HEK293 (cell line): Measurements from ENCODE around the gene GARIN5A.

Source experiments
- EGR2 ChIP-seq: fragments of 450-650 bp; formaldehyde crosslinking; IDR thresholded peaks from 2 replicates; pipeline ENCODE4 v1.5.1; 2016; ENCODE audit warnings: low read depth, missing biosample characterization, missing genetic modification characterization
- GLI2 ChIP-seq: fragments of 450-650 bp; formaldehyde crosslinking; IDR thresholded peaks from 2 replicates; pipeline ENCODE4; 2017; ENCODE audit warnings: missing biosample characterization, missing genetic modification characterization, low read depth, borderline replicate concordance
- GLIS1 ChIP-seq: fragments of 450-650 bp; formaldehyde crosslinking; IDR thresholded peaks from 2 replicates; pipeline ENCODE4 v1.5.1; 2016; ENCODE audit warnings: missing biosample characterization, missing genetic modification characterization
- MEIS1 ChIP-seq: sonication (generic); formaldehyde crosslinking; IDR thresholded peaks from 2 replicates; pipeline ENCODE4 v1.8.1; 2022; ENCODE audit warnings: missing genetic modification reagents, mild to moderate bottlenecking, borderline replicate concordance
- MZF1 ChIP-seq: fragments of 450-650 bp; formaldehyde crosslinking; IDR thresholded peaks from 2 replicates; pipeline ENCODE4 v1.5.1; 2017; ENCODE audit warnings: missing biosample characterization, missing genetic modification characterization, borderline replicate concordance
- PRDM6 ChIP-seq: fragments of 450-650 bp; formaldehyde crosslinking; IDR thresholded peaks from 2 replicates; pipeline ENCODE4 v1.5.1; 2017; ENCODE audit warnings: missing biosample characterization, missing genetic modification characterization
- RBAK ChIP-seq: fragments of 450-650 bp; formaldehyde crosslinking; IDR thresholded peaks from 2 replicates; pipeline ENCODE4 v1.5.1; 2016; ENCODE audit warnings: missing biosample characterization, missing genetic modification characterization
- SETDB1 ChIP-seq: IDR thresholded peaks from one replicate; pipeline ENCODE4 v1.6.1; 2017; ENCODE audit warnings: mild to moderate bottlenecking, low read length, moderate library complexity, mixed read lengths; ENCODE audit not compliant: insufficient read length
- ZBTB1 ChIP-seq: fragments of 450-650 bp; formaldehyde crosslinking; IDR thresholded peaks from 2 replicates; pipeline ENCODE4 v1.5.1; 2016; ENCODE audit warnings: missing biosample characterization, missing genetic modification characterization
- ZFHX2 ChIP-seq: fragments of 450-650 bp; formaldehyde crosslinking; conservative IDR thresholded peaks from 2 replicates; pipeline ENCODE4 v1.5.1; 2016; ENCODE audit warnings: missing biosample characterization, missing genetic modification characterization
- ZNF114 ChIP-seq: fragments of 450-650 bp; formaldehyde crosslinking; IDR thresholded peaks from 2 replicates; pipeline ENCODE4 v1.5.0; 2017; ENCODE audit warnings: missing biosample characterization, missing genetic modification characterization
- ZNF132 ChIP-seq: fragments of 450-650 bp; formaldehyde crosslinking; IDR thresholded peaks from 2 replicates; pipeline ENCODE4 v1.5.1; 2017; ENCODE audit warnings: missing biosample characterization, missing genetic modification characterization, borderline replicate concordance
- ZNF138 ChIP-seq: fragments of 450-650 bp; formaldehyde crosslinking; IDR thresholded peaks from 2 replicates; pipeline ENCODE4 v1.5.1; 2016; ENCODE audit warnings: missing biosample characterization, missing genetic modification characterization, borderline replicate concordance
- ZNF2 ChIP-seq: fragments of 450-650 bp; formaldehyde crosslinking; IDR thresholded peaks from 2 replicates; pipeline ENCODE4 v1.5.1; 2016; ENCODE audit warnings: missing biosample characterization, missing genetic modification characterization
- ZNF202 ChIP-seq: fragments of 450-650 bp; formaldehyde crosslinking; IDR thresholded peaks from 2 replicates; pipeline ENCODE4 v1.5.1; 2016; ENCODE audit warnings: missing biosample characterization, missing genetic modification characterization, borderline replicate concordance
- ZNF214 ChIP-seq: fragments of 450-650 bp; formaldehyde crosslinking; IDR thresholded peaks from 2 replicates; pipeline ENCODE4 v1.5.1; 2017; ENCODE audit warnings: missing biosample characterization, mild to moderate bottlenecking, missing genetic modification characterization, borderline replicate concordance
- ZNF266 ChIP-seq: fragments of 450-650 bp; formaldehyde crosslinking; IDR thresholded peaks from 2 replicates; pipeline ENCODE4 v1.5.1; 2016; ENCODE audit warnings: missing biosample characterization, missing genetic modification characterization, low read depth
- ZNF335 ChIP-seq: fragments of 450-650 bp; formaldehyde crosslinking; conservative IDR thresholded peaks from 2 replicates; pipeline ENCODE4 v1.5.1; 2016; ENCODE audit warnings: missing biosample characterization, missing genetic modification characterization
- ZNF366 ChIP-seq: fragments of 450-650 bp; formaldehyde crosslinking; conservative IDR thresholded peaks from 2 replicates; pipeline ENCODE4 v1.5.1; 2016; ENCODE audit warnings: missing biosample characterization, missing genetic modification characterization
- ZNF404 ChIP-seq: fragments of 450-650 bp; formaldehyde crosslinking; IDR thresholded peaks from 2 replicates; pipeline ENCODE4 v1.5.1; 2017; ENCODE audit warnings: missing biosample characterization, missing genetic modification characterization
- ZNF548 ChIP-seq: fragments of 450-650 bp; formaldehyde crosslinking; IDR thresholded peaks from 2 replicates; pipeline ENCODE4 v1.5.1; 2016; ENCODE audit warnings: missing biosample characterization, missing genetic modification characterization
- ZNF76 ChIP-seq: fragments of 450-650 bp; formaldehyde crosslinking; IDR thresholded peaks from 2 replicates; pipeline ENCODE4; 2016; ENCODE audit warnings: low read depth, missing biosample characterization, missing genetic modification characterization, borderline replicate concordance
- ZNF768 ChIP-seq: fragments of 450-650 bp; formaldehyde crosslinking; IDR thresholded peaks from 2 replicates; pipeline ENCODE4 v1.5.1; 2018; ENCODE audit warnings: missing biosample characterization, mild to moderate bottlenecking, missing genetic modification characterization
- ZNF792 ChIP-seq: fragments of 450-650 bp; formaldehyde crosslinking; IDR thresholded peaks from 2 replicates; pipeline ENCODE4 v1.5.1; 2016; ENCODE audit warnings: missing biosample characterization, missing genetic modification characterization
- ZSCAN23 ChIP-seq: fragments of 450-650 bp; formaldehyde crosslinking; IDR thresholded peaks from 2 replicates; pipeline ENCODE4 v1.5.1; 2016; ENCODE audit warnings: missing biosample characterization, missing genetic modification characterization
- ZSCAN30 ChIP-seq: fragments of 450-650 bp; IDR thresholded peaks from 2 replicates; pipeline ENCODE4 v1.5.1; 2018; ENCODE audit warnings: missing biosample characterization, mild to moderate bottlenecking, missing genetic modification characterization, moderate library complexity
- TF ChIP-seq, protein P1 (sequence below): fragments of 450-650 bp; formaldehyde crosslinking; IDR thresholded peaks from 2 replicates; pipeline ENCODE4 v1.5.1; 2016; ENCODE audit warnings: missing biosample characterization, missing genetic modification characterization
- TF ChIP-seq, protein P2 (sequence below): fragments of 450-650 bp; formaldehyde crosslinking; IDR thresholded peaks from 2 replicates; pipeline ENCODE4 v1.5.1; 2016; ENCODE audit warnings: missing biosample characterization, missing genetic modification characterization
- TF ChIP-seq, protein P3 (sequence below): fragments of 450-650 bp; formaldehyde crosslinking; IDR thresholded peaks from 2 replicates; pipeline ENCODE4 v1.5.1; 2016; ENCODE audit warnings: missing biosample characterization, missing genetic modification characterization
- TF ChIP-seq, protein P4 (sequence below): fragments of 450-650 bp; formaldehyde crosslinking; IDR thresholded peaks from 2 replicates; pipeline ENCODE4 v1.5.1; 2016; ENCODE audit warnings: missing biosample characterization, missing genetic modification characterization

Gene GARIN5A

DNA sequence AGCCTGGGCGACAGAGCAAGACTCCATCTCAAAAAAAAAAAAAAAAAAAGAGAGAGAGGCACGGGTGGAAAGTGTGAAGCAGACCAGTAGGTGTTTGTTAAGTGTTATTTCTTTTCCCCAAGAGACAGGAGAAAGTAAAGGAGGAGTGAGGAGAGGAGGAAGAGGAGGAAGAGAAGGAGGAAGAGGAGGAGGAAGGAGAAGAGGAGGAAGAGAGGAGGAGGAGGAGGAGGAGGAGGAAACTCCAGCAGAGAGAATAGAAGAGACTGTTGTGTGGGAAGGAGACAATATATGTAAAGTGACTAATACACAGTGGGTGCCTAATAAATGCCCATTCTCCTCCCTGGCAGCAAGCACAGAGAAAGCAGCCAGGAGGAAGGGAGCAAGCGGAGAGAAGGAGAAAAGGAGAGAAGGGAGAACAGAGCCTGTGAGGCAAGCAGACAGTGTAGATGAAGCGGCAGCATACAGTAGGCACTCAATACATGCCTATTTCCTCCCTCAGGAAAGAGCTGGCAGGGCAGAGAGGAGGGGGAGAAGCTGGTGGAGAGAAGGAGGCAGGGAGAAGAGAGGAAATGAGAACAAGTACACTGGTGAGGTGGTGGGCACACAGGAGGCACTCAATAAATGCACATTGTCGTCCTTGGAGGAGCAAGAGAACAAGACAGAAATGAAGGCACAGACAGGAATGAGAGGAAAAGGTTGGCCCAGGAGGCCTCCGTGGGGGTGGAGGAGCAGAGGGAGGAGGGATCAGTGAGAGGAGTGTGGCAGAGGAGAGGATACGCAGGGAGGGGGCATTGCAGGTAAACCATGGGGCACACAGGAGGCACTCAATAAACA lies 17.8 kb upstream of the GARIN5A start (continued):
- TF ChIP-seq ZFHX2 (tag by site-specific recombination) (peak; percentile 81), ZNF768 (no peak), ZNF2 (tag by site-specific recombination) (no peak), RBAK (tag by site-specific recombination) (no peak), ZNF404 (no peak), GLI2 (tag by site-specific recombination) (no peak), GLIS1 (tag by site-specific recombination) (no peak), ZNF792 (tag by site-specific recombination) (peak; percentile 98), ZSCAN30 (tag by site-specific recombination) (no peak), ZNF266 (tag by site-specific recombination) (no peak), ZNF335 (no peak), MEIS1 (CRISPR knock-in tag) (no peak), ZNF366 (tag by site-specific recombination) (peak; percentile 72), ZSCAN23 (no peak), ZNF138 (tag by site-specific recombination) (no peak), ZNF114 (tag by site-specific recombination) (no peak), ZNF548 (tag by site-specific recombination) (no peak), ZBTB1 (tag by site-specific recombination) (no peak), ZNF214 (tag by site-specific recombination) (no peak), ZNF76 (tag by site-specific recombination) (no peak), MZF1 (tag by site-specific recombination) (no peak), ZNF132 (no peak), EGR2 (tag by site-specific recombination) (peak; percentile 95), SETDB1 (no peak), PRDM6 (tag by site-specific recombination) (no peak), ZNF202 (tag by site-specific recombination) (no peak)
- TF ChIP-seq, protein P1, sequence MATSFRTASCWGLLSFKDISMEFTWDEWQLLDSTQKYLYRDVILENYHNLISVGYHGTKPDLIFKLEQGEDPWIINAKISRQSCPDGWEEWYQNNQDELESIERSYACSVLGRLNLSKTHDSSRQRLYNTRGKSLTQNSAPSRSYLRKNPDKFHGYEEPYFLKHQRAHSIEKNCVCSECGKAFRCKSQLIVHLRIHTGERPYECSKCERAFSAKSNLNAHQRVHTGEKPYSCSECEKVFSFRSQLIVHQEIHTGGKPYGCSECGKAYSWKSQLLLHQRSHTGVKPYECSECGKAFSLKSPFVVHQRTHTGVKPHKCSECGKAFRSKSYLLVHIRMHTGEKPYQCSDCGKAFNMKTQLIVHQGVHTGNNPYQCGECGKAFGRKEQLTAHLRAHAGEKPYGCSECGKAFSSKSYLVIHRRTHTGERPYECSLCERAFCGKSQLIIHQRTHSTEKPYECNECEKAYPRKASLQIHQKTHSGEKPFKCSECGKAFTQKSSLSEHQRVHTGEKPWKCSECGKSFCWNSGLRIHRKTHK (tag by site-specific recombination): no peak
- TF ChIP-seq, protein P2, sequence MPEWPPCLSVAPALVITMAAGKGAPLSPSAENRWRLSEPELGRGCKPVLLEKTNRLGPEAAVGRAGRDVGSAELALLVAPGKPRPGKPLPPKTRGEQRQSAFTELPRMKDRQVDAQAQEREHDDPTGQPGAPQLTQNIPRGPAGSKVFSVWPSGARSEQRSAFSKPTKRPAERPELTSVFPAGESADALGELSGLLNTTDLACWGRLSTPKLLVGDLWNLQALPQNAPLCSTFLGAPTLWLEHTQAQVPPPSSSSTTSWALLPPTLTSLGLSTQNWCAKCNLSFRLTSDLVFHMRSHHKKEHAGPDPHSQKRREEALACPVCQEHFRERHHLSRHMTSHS: no peak
- TF ChIP-seq, protein P3, sequence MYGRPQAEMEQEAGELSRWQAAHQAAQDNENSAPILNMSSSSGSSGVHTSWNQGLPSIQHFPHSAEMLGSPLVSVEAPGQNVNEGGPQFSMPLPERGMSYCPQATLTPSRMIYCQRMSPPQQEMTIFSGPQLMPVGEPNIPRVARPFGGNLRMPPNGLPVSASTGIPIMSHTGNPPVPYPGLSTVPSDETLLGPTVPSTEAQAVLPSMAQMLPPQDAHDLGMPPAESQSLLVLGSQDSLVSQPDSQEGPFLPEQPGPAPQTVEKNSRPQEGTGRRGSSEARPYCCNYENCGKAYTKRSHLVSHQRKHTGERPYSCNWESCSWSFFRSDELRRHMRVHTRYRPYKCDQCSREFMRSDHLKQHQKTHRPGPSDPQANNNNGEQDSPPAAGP (tag by site-specific recombination): no peak
- TF ChIP-seq, protein P4, sequence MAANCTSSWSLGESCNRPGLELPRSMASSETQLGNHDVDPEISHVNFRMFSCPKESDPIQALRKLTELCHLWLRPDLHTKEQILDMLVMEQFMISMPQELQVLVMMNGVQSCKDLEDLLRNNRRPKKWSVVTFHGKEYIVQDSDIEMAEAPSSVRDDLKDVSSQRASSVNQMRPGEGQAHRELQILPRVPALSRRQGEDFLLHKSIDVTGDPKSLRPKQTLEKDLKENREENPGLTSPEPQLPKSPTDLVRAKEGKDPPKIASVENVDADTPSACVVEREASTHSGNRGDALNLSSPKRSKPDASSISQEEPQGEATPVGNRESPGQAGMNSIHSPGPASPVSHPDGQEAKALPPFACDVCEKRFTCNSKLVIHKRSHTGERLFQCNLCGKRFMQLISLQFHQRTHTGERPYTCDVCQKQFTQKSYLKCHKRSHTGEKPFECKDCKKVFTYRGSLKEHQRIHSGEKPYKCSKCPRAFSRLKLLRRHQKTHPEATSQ: no peak
